PC-3 (cell line): ENCODE data around the gene LGALS9. TPM values are rescaled to one million over a fixed set of nuclear protein-coding genes. Genes with fewer than 3 reads are reported as not detected.
"Not testable (repeated sequence)": the region's sequence is repeated elsewhere in the genome, so short reads cannot be mapped to it uniquely, and the experiment has no call there.

Experiments used
- ATAC-seq: fragments of 200-7000 bp; cut with Tn5 transposase; 2 replicates; pipeline ENCODE4 v1.9.1; 2020; ENCODE audit warnings: mild to moderate bottlenecking, moderate library complexity
- BruUV-seq: library from RNA; stranded (reverse); fragments of 400-500 nt; replicated peaks from 2 replicates; lab custom pipeline; 2021; lab: Mats Ljungman, UMichigan
- CTCF ChIA-PET: fragments of 300-600 bp; sonication (Branson Sonifier 250); formaldehyde crosslinking; loops from one replicate; lab custom pipeline; 2022; ENCODE audit warnings: antibody characterized with exemption; lab: Charles Lee
- POLR2A ChIA-PET: fragments of 300-600 bp; sonication (Branson Sonifier 250); formaldehyde crosslinking; loops from one replicate; lab custom pipeline; 2022; ENCODE audit warnings: antibody characterized with exemption; ENCODE audit not compliant: unreplicated experiment; lab: Charles Lee
- DNase-seq: peaks from one replicate; pipeline ENCODE4 v3.0.0-alpha.2; 2015
- H2AFZ ChIP-seq: fragments of 300-600 bp; sonication (generic); 2 replicates; pipeline ENCODE4 v1.6.0; 2016; ENCODE audit warnings: antibody characterized with exemption, low read length
- H3F3A ChIP-seq: fragments of 300-600 bp; sonication (generic); one replicate; pipeline ENCODE4 v1.6.0; 2017; ENCODE audit warnings: antibody characterized with exemption, low read length, control low read depth, mild to moderate bottlenecking; ENCODE audit not compliant: unreplicated experiment
- H3K27ac ChIP-seq: fragments of 300-600 bp; sonication (generic); 2 replicates; pipeline ENCODE4 v1.5.1; 2016; ENCODE audit warnings: mild to moderate bottlenecking, low read length
- H3K27me3 ChIP-seq: fragments of 300-600 bp; sonication (generic); 2 replicates; pipeline ENCODE4 v1.6.1; 2016; ENCODE audit warnings: low read length, mixed read lengths
- H3K36me3 ChIP-seq: fragments of 300-600 bp; sonication (generic); 2 replicates; pipeline ENCODE4 v1.6.1; 2016; ENCODE audit warnings: low read depth, mixed run types, low read length, mixed read lengths
- H3K4me1 ChIP-seq: fragments of 300-600 bp; sonication (generic); 2 replicates; pipeline ENCODE4 v1.5.1; 2016; ENCODE audit warnings: low read length; ENCODE audit not compliant: insufficient read depth
- H3K4me2 ChIP-seq: fragments of 300-600 bp; sonication (generic); 2 replicates; pipeline ENCODE4 v1.6.0; 2016; ENCODE audit warnings: low read length
- H3K4me3 ChIP-seq: fragments of 300-600 bp; sonication (generic); 2 replicates; pipeline ENCODE4 v1.5.1; 2016; ENCODE audit warnings: mild to moderate bottlenecking, low read length, mixed read lengths
- H3K79me2 ChIP-seq: fragments of 300-600 bp; sonication (generic); 2 replicates; pipeline ENCODE4 v1.6.1; 2017; ENCODE audit warnings: low read length, mixed read lengths
- H3K9ac ChIP-seq: fragments of 300-600 bp; sonication (generic); 2 replicates; pipeline ENCODE4 v1.6.0; 2016; ENCODE audit warnings: mild to moderate bottlenecking, low read length
- H3K9me2 ChIP-seq: fragments of 300-600 bp; sonication (generic); replicated peaks from 2 replicates; pipeline ENCODE4 v1.6.1; 2016; ENCODE audit warnings: mixed run types, low read length, mixed read lengths
- H3K9me3 ChIP-seq: fragments of 300-600 bp; sonication (generic); 2 replicates; pipeline ENCODE4 v1.6.1; 2016; ENCODE audit warnings: low read length, mixed read lengths
- H4K20me1 ChIP-seq: fragments of 300-600 bp; sonication (generic); 2 replicates; pipeline ENCODE4 v1.6.1; 2016; ENCODE audit warnings: low read length, mixed read lengths
- EZH2 ChIP-seq: fragments of 300-600 bp; sonication (generic); IDR thresholded peaks from one replicate; pipeline ENCODE4 v1.6.1; 2017; ENCODE audit warnings: antibody characterized with exemption, mild to moderate bottlenecking, low read length; ENCODE audit not compliant: unreplicated experiment
- EZH2phosphoT487 ChIP-seq: fragments of 300-600 bp; sonication (generic); IDR thresholded peaks from 2 replicates; pipeline ENCODE4 v1.6.1; 2018; ENCODE audit warnings: mild to moderate bottlenecking, antibody characterized with exemption, low read length, borderline replicate concordance
- intact Hi-C: fragments of 100-400 bp; cut with micrococcal nuclease; formaldehyde crosslinking; loops from 2 replicates; pipeline ENCODE4 v1.9.0; 2023
- total RNA-seq: library from RNA; depleted of rRNA; stranded (reverse); fragments of >200 nt; gene quantifications from 2 replicates; pipeline ENCODE4 v1.2.3, GENCODE V29; 2014
- TF ChIP-seq, protein P1 (sequence below): fragments of 300-600 bp; sonication (generic); conservative IDR thresholded peaks from 2 replicates; pipeline ENCODE4 v1.5.1; 2017; ENCODE audit warnings: antibody characterized with exemption, low read depth, mild to moderate bottlenecking, low read length

LGALS9 gene
- total RNA-seq, 1 experiment from 2014 or later = 1.1 TPM

DNA sequence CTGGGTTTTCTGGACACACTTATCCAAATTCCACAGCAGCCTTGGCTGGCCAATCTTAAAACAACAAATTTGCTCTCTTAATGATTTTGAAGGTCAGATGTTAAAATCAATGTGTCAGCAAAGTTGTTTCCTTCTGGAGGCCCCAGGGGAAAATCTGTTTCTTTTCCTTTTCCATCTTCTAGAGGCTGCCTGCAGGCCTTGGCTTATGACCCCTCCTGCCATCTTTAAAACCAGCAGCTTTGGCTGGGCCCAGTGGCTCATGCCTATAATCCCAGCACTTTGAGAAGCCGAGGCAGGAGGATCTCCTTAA is 3.0 kb downstream of the LGALS9 start:
- no peaks in the 10 kb centered on the region for H4K20me1 ChIP-seq
- no peaks in the 10 kb centered on the region for H3K36me3 ChIP-seq
- no peaks in the 10 kb centered on the region for H3K9me2 ChIP-seq
- H3F3A ChIP-seq = no peaks in the 10 kb centered on the region
- no TSS peak for BruUV-seq
- no peak for ATAC-seq
- ChIA-PET POLR2A (no interaction called here), CTCF (no interaction called here)
- H3K27me3 ChIP-seq = no peaks in the 10 kb centered on the region
- H3K4me1 ChIP-seq = peaks cover 6% of the 10 kb centered on the region
- H3K27ac ChIP-seq = no peak overlapping the region
- intact Hi-C loops = no loop called here
- H3K9ac ChIP-seq = no peak overlapping the region
- no peaks in the 10 kb centered on the region for H3K79me2 ChIP-seq
- H2AFZ ChIP-seq = no peak overlapping the region
- DNase-seq = no peak
- H3K4me2 ChIP-seq = no peak overlapping the region
- no peak overlapping the region for H3K4me3 ChIP-seq
- TF ChIP-seq EZH2phosphoT487 (no peak), EZH2 (no peak)
- TF ChIP-seq, protein P1, sequence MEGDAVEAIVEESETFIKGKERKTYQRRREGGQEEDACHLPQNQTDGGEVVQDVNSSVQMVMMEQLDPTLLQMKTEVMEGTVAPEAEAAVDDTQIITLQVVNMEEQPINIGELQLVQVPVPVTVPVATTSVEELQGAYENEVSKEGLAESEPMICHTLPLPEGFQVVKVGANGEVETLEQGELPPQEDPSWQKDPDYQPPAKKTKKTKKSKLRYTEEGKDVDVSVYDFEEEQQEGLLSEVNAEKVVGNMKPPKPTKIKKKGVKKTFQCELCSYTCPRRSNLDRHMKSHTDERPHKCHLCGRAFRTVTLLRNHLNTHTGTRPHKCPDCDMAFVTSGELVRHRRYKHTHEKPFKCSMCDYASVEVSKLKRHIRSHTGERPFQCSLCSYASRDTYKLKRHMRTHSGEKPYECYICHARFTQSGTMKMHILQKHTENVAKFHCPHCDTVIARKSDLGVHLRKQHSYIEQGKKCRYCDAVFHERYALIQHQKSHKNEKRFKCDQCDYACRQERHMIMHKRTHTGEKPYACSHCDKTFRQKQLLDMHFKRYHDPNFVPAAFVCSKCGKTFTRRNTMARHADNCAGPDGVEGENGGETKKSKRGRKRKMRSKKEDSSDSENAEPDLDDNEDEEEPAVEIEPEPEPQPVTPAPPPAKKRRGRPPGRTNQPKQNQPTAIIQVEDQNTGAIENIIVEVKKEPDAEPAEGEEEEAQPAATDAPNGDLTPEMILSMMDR = no peak
- no peaks in the 10 kb centered on the region for H3K9me3 ChIP-seq

DNA sequence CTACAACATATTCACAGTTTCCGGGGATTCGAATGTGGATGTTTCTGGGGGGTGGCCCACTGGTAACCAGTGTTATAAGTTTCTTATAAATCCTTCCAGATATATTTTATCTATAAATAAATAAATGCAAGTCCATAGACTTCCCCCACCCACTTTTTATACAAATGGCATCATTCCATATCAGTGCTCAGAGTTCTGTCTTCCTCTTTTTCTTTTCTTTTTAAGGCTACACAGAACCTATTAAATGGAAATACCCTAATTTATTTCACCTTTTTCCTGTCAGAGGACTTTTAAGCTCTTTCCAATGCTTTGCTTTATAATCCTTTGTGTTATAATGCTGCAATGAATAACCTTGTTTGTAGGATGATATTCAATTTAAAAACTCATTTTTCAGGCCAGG is 3.8 kb downstream of the LGALS9 start:
- H3K79me2 ChIP-seq = no peaks in the 10 kb centered on the region
- no peaks in the 10 kb centered on the region for H3K9me3 ChIP-seq
- no peaks in the 10 kb centered on the region for H3K36me3 ChIP-seq
- intact Hi-C loops = no loop called here
- H4K20me1 ChIP-seq = no peaks in the 10 kb centered on the region
- no peaks in the 10 kb centered on the region for H3F3A ChIP-seq
- H3K4me3 ChIP-seq = no peak overlapping the region
- no peak for ATAC-seq
- BruUV-seq = no TSS peak
- CTCF ChIA-PET = no interaction called here
- TF ChIP-seq, protein P1 = no peak
- TF ChIP-seq EZH2phosphoT487 = no peak
- TF ChIP-seq EZH2 = no peak
- H3K4me1 ChIP-seq = peaks cover 2% of the 10 kb centered on the region; the same call in 1 of the 2 replicates
- no peak overlapping the region for H3K27ac ChIP-seq
- no peak overlapping the region for H3K9ac ChIP-seq
- POLR2A ChIA-PET = no interaction called here
- no peak overlapping the region for H2AFZ ChIP-seq
- no peaks in the 10 kb centered on the region for H3K9me2 ChIP-seq
- H3K27me3 ChIP-seq = no peaks in the 10 kb centered on the region
- no peak overlapping the region for H3K4me2 ChIP-seq
- DNase-seq = no peak

DNA sequence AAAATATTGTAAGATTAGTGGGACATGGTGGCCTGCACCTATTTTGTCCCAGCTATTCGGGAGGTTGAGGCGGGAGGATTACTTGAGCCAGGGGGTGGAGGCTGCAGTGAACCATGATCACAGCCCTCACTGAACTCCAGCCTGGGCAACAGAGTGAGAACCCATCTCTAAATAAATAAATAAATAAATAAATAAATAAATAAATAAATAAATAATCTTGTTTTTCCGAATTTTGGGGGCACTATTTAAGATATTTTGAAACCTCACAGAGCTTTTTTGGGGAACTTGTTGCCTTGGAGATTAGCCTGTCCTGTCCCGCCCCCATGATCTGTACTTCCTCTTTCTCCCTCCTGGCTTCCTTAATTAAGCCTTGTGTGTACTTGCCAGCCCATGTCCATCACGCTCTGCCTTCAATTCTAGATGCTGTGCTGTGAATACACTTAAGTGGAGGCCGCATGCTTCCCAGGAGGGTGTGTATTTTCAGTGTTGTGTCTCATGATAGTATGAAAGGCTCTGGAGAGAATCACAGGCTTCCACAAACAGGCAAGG is 4.4 kb downstream of the LGALS9 start:
- ATAC-seq = no peak
- Histone ChIP-seq H3K4me3 (no peak overlapping the region), H3K27ac (no peak overlapping the region), H3K27me3 (no peaks in the 10 kb centered on the region), H2AFZ (no peak overlapping the region), H3K36me3 (no peaks in the 10 kb centered on the region), H3K9me2 (no peaks in the 10 kb centered on the region), H3K4me1 (no peaks in the 10 kb centered on the region), H3K9ac (no peak overlapping the region), H3K9me3 (no peaks in the 10 kb centered on the region), H4K20me1 (no peaks in the 10 kb centered on the region), H3K79me2 (no peaks in the 10 kb centered on the region), H3F3A (no peaks in the 10 kb centered on the region), H3K4me2 (no peak overlapping the region)
- no peak for DNase-seq
- no TSS peak for BruUV-seq
- intact Hi-C loops = no loop called here
- ChIA-PET POLR2A (no interaction called here), CTCF (no interaction called here)
- no peak for TF ChIP-seq EZH2phosphoT487
- no peak for TF ChIP-seq EZH2
- TF ChIP-seq, protein P1 = no peak

DNA sequence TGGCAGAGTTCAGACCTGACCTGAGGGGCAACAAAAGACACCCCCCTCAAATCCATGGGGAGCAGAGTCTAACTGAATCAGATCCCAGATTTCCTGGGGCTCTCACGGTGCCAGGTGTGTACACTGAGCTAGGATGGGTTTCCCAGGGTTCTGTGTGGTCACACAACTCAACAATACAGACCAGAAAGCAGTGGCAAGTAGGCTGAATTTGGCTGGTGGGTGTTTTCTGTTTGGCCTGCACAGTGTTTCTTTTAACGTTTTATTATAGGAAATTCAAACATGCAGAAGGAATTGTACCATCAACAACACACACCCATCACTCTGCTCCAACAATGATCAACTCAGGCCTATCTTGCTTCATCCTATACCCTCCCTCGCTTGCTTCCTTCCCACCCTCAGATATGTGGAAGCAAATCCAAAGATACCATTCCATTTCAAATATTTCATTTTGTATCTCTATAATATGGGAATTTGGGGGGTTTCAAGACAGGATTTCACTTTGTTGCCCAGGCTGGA is 5.1 kb downstream of the LGALS9 start:
- ATAC-seq, H3K27ac ChIP-seq, H3K9me3 ChIP-seq, POLR2A ChIA-PET, H4K20me1 ChIP-seq, H3K79me2 ChIP-seq, CTCF ChIA-PET, H2AFZ ChIP-seq, H3K9ac ChIP-seq, intact Hi-C loops, BruUV-seq, H3K4me2 ChIP-seq, H3K4me1 ChIP-seq, H3K9me2 ChIP-seq, H3K27me3 ChIP-seq, H3K4me3 ChIP-seq, H3K36me3 ChIP-seq, DNase-seq, H3F3A ChIP-seq: not testable (repeated sequence)
